ENCODE measurements around the gene CHMP1B.

DNA sequence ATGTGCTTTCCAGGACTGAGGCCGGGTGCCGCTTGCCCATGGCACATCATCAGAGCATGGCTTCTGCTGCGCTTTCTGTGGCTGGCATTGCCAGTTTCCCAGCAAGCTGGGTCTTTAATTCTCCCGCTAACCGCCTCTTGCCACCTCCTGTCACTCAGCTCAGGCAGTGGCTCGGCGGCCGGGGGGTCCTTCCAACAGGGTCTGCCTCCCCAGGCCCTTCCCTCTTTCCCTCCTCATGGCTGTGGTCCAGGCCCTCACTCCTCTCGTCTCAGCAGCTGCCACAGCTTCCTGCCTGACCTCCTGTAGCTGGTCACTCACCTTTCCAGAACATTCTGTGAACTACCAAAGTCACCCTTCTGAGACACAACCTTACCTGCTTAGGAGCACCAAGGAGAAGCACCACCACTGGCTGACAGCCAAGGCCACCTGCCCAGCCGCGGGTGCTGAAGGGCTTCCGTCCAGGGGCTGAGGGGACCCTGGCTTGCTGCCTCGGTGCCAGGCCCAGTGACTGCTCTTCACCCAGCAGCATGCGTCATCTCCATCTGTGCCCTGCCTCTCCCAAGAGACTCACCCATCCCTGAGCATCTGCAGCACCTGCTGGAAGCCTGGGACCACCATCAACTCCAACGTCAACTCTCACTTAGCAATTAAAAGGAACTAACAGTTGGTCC lies 22.6 kb downstream of the CHMP1B start:
- TF ChIP-seq FOXA1 (IDR thresholded peaks at IDR 0.05): no peak
- TF ChIP-seq HDGF (IDR thresholded peaks at IDR 0.05; ENCODE audit: borderline replicate concordance): no peak

Measured in HEK293T (cell line).